ENCODE data around the gene SPDYE11.
"Not testable (repeated sequence)": the region's sequence is repeated elsewhere in the genome, so short reads cannot be mapped to it uniquely, and the experiment has no call there.

The SPDYE11 gene

GRCh38 chr7:73057811-73058210, at the start of gene SPDYE11:
Gene SPDYE11 (minus strand): TSS chr7:73057911. CDS start chr7:73056111, 1,800 bp downstream.
- DNase-seq (ENCODE audit: low spot score): not testable (repeated sequence)

GRCh38 chr7:73085938-73086337, 28.2 kb upstream of the SPDYE11 start, which contains the start of gene SPDYE9:
Gene SPDYE9 (minus strand): TSS chr7:73086038. CDS start chr7:73084238, 1,800 bp downstream.
- DNase-seq (ENCODE audit: low spot score): not testable (repeated sequence)

GRCh38 chr7:73029666-73030065, 28.0 kb downstream of the SPDYE11 start, which contains the start of gene SPDYE8:
Gene SPDYE8 (minus strand): TSS chr7:73029766. CDS start chr7:73027966, 1,800 bp downstream.
- not testable (repeated sequence) for DNase-seq (ENCODE audit: low spot score)

- DNase-seq (ENCODE audit: low spot score): not testable (repeated sequence)
These were observed 51.2 kb downstream of the SPDYE11 start for GRCh38 chr7:73006491-73006890.

GRCh38 chr7:73005693-73006447, 51.8 kb downstream of the SPDYE11 start:
- DNase-seq (ENCODE audit: low spot score): not testable (repeated sequence)

- DNase-seq (ENCODE audit: low spot score): not testable (repeated sequence)
These were observed 52.4 kb downstream of the SPDYE11 start for GRCh38 chr7:73005356-73005692.

- not testable (repeated sequence) for DNase-seq (ENCODE audit: low spot score)
These were observed 59.7 kb downstream of the SPDYE11 start for GRCh38 chr7:72997887-72998468.

All from germinal center (tissue), 1 donor.